ENCODE results near the gene SH3GLB1. TPM values are rescaled to one million over a fixed set of nuclear protein-coding genes. Genes with fewer than 3 reads are reported as not detected.

SH3GLB1 gene
- total RNA-seq, 1 donor: 47.9 TPM

DNA sequence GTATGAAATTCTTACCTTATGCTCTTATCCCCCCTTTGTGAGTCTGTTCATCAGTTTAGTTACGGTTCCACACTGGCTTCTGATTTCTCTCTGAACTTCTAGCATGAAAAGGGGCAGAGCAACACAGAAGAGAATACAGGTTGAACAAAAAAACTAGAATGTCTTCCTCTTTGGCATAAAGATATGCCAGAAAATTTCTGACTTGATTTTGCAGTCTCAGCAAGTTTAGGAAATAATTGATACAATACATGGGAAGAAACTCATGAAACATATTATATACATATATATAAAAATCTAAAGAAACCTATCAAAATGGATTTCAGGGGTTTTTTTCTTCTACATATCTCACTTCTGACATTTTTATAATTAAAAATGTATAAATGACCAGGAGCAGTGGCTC, 27.0 kb downstream of the SH3GLB1 start:
- TF ChIP-seq, protein P1, sequence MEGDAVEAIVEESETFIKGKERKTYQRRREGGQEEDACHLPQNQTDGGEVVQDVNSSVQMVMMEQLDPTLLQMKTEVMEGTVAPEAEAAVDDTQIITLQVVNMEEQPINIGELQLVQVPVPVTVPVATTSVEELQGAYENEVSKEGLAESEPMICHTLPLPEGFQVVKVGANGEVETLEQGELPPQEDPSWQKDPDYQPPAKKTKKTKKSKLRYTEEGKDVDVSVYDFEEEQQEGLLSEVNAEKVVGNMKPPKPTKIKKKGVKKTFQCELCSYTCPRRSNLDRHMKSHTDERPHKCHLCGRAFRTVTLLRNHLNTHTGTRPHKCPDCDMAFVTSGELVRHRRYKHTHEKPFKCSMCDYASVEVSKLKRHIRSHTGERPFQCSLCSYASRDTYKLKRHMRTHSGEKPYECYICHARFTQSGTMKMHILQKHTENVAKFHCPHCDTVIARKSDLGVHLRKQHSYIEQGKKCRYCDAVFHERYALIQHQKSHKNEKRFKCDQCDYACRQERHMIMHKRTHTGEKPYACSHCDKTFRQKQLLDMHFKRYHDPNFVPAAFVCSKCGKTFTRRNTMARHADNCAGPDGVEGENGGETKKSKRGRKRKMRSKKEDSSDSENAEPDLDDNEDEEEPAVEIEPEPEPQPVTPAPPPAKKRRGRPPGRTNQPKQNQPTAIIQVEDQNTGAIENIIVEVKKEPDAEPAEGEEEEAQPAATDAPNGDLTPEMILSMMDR (IDR thresholded peaks at IDR 0.05; ENCODE audit: insufficient read depth, low read depth, low read length): no peak
- no peak for DNase-seq (ENCODE audit: low read depth)
- H3K4me3 ChIP-seq (ENCODE audit: low read depth, low read length): no peak overlapping the region

GRCh38 chr1:86733340-86733739, 29.0 kb downstream of the SH3GLB1 start:
- no peak overlapping the region for H3K4me3 ChIP-seq (ENCODE audit: low read depth, low read length)
- no peak for DNase-seq (ENCODE audit: low read depth)
- TF ChIP-seq, protein P1 (IDR thresholded peaks at IDR 0.05; ENCODE audit: insufficient read depth, low read depth, low read length): no peak

DNA sequence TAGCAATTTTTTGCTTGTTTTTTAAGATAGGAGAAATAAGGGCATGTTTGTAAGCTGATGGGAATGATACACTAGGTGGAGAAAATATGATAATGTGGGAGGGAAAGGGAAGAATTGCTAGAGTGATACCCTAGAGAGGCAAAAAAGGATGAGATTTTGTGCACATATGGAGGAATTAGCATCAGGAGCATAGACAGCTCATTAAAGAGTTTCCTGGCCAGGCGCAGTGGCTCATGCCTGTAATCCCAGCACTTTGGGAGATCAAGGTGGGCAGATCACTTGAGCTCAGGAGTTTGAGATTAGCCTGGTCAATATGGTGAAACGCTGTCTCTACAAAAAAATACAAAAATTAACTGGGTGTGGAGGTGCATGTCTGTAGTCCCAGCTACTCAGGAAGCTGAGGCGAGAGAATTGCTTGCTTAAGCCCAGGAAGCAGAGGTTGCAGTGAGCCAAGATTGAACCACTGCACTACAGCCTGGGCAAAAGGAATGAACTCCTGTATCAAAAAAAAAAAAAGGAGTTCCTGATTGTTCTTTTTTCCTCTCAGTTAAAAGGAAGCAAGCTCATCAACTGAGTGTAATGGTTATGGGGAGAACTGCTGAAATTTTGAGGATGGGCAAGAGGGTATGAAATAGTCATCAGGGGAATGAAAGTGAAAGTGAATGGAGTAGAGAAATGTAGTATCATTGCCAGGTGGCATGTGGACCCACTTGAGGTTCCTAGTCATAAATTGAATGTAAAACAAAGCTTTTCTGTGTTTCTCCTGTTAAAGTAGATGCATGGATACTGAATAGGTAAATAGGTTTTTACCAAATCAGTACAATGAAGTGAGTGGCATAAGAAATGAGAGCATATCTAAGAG, 35.5 kb downstream of the SH3GLB1 start:
- DNase-seq (ENCODE audit: low read depth): peak; percentile 33
- H3K4me3 ChIP-seq (ENCODE audit: low read depth, low read length): no peak overlapping the region
- TF ChIP-seq, protein P1 (IDR thresholded peaks at IDR 0.05; ENCODE audit: insufficient read depth, low read depth, low read length): no peak

DNA sequence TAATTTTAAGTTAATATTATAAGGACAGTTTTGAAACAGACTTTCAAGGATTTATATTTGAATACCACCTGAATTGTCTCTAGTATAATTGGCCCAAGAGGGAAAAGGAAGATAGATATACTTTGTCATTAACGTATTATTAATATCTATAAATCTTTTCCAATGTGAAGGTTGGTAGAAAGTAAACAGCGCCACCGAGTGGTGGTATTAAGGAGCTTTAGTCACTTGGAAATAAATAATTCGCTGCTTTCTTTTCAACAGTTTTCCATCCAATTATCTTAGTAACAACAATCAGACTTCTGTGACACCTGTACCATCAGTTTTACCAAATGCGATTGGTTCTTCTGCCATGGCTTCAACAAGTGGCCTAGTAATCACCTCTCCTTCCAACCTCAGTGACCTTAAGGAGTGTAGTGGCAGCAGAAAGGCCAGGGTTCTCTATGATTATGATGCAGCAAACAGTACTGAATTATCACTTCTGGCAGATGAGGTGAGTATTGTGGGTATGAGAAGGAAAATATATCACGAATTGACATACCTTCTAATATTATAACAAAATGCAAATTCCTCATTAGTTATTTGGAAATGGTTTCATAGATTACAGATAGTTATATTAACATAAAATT, 37.7 kb downstream of the SH3GLB1 start:
- no peak overlapping the region for H3K4me3 ChIP-seq (ENCODE audit: low read depth, low read length)
- TF ChIP-seq, protein P1 (IDR thresholded peaks at IDR 0.05; ENCODE audit: insufficient read depth, low read depth, low read length): peak; percentile 63
- DNase-seq (ENCODE audit: low read depth): peak; percentile 59

DNA sequence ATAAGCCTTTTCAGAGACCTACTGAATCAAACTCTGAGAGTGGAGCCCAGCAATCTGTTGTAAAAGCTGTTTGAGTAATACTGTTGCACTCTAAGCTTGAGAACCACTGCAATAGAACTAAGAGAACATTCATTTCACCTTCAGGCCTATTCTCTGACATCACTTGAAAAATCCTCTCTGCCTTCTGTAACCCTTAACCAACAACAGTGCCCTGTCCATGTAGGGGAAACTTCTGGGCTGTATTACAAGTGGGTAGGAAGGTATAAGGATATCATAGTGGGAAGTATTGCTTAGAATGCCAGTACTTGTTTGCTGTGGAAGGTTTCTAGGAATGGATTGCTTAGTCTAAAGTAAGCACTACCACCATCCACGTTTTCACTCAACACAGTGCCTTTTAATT, 42.9 kb downstream of the SH3GLB1 start:
- TF ChIP-seq, protein P1 (IDR thresholded peaks at IDR 0.05; ENCODE audit: insufficient read depth, low read depth, low read length): no peak
- DNase-seq (ENCODE audit: low read depth): no peak
- H3K4me3 ChIP-seq (ENCODE audit: low read depth, low read length): no peak overlapping the region

GRCh38 chr1:86748622-86749373, 44.4 kb downstream of the SH3GLB1 start:
- TF ChIP-seq, protein P1 (IDR thresholded peaks at IDR 0.05; ENCODE audit: insufficient read depth, low read depth, low read length): no peak
- no peak overlapping the region for H3K4me3 ChIP-seq (ENCODE audit: low read depth, low read length)
- no peak for DNase-seq (ENCODE audit: low read depth)
